Posterior vena cava (tissue), 2 donors: Measurements from ENCODE around the gene PSMD13. TPM values are rescaled to one million over a fixed set of nuclear protein-coding genes. Genes with fewer than 3 reads are reported as not detected.
"Not testable (repeated sequence)": the region's sequence is repeated elsewhere in the genome, so short reads cannot be mapped to it uniquely, and the experiment has no call there.

Experiments
- DNase-seq: peaks from one replicate; pipeline ENCODE4 v3.0.0-alpha.2; 2020; ENCODE audit warnings: low spot score
- intact Hi-C, 2 donors: fragments of 100-400 bp; cut with DNase I; formaldehyde crosslinking; loops; one replicate each; pipeline versions ENCODE4 v1.14.1 to v1.14.2; 2022 to 2023
- total RNA-seq, 2 donors: library from RNA; stranded (reverse); fragmentation: NEBNext Ultra II Directional; extraction: Animal tissue kit (Norgen Biotek cat#: 25700); gene quantifications; one replicate each; pipeline ENCODE4 v1.2.1, GENCODE V29; 2021
- donor health status: DM: yes; HTN: yes; CAD: no.
- donor health status: DM: yes; HTN: yes; CAD: no.

Gene PSMD13
- total RNA-seq, 2 donors from 2014 or later: 83.2 to 89.6 TPM

GRCh38 chr11:232783-233565 lies 3.8 kb upstream of the PSMD13 start:
- intact Hi-C loops: no loop called here
- no peak for DNase-seq

- intact Hi-C loops: loop anchor here in 1 of 2 donors (5.0 kb wide), 1 partner anchor 52 kb away; the partner anchor contains the start of gene PGGHG
- DNase-seq: no peak
Observed at GRCh38 chr11:235180-235579, 1.6 kb upstream of the PSMD13 start.

- intact Hi-C loops: loop anchor here in 1 of 2 donors (5.0 kb wide), 1 partner anchor 52 kb away; the partner anchor contains the start of gene PGGHG
Observed at GRCh38 chr11:235609-235996, 1.2 kb upstream of the PSMD13 start.

GRCh38 chr11:235997-236773 lies 591 bp upstream of the PSMD13 start, which contains the start of gene SIRT3:
SIRT3 (minus strand) TSS chr11:236342; CDS start chr11:236328, 14 bp downstream.
- peak; percentile 95 for DNase-seq
- intact Hi-C loops: loop anchor here in 1 of 2 donors (5.0 kb wide), 1 partner anchor 51 kb away; the partner anchor contains the start of gene PGGHG

More at GRCh38 chr11:235609-235996, 1.2 kb upstream of the PSMD13 start:
- no peak for DNase-seq

GRCh38 chr11:238346-238745 lies 1.6 kb downstream of the PSMD13 start:
- intact Hi-C loops: loop anchor here in 1 of 2 donors (5.0 kb wide), 1 partner anchor 49 kb away; the partner anchor contains the start of gene PGGHG
- DNase-seq: not testable (repeated sequence)

- no peak for DNase-seq
- intact Hi-C loops: no loop called here
Observed at GRCh38 chr11:240315-240714, 3.5 kb downstream of the PSMD13 start.

- no peak for DNase-seq
- intact Hi-C loops: no loop called here
Observed at GRCh38 chr11:241634-242033, 4.9 kb downstream of the PSMD13 start.

- no peak for DNase-seq
- intact Hi-C loops: no loop called here
Observed at GRCh38 chr11:244376-244775, 7.6 kb downstream of the PSMD13 start.

- no peak for DNase-seq
- intact Hi-C loops: no loop called here
Observed at GRCh38 chr11:249062-249461, 12.3 kb downstream of the PSMD13 start.

GRCh38 chr11:250274-250673 lies 13.5 kb downstream of the PSMD13 start:
- intact Hi-C loops: no loop called here
- no peak for DNase-seq

GRCh38 chr11:250740-251299 lies 14.0 kb downstream of the PSMD13 start:
- intact Hi-C loops: no loop called here
- peak; percentile 89 for DNase-seq

- no peak for DNase-seq
- intact Hi-C loops: no loop called here
Observed at GRCh38 chr11:251550-251949, 14.8 kb downstream of the PSMD13 start.

GRCh38 chr11:252666-253065 lies 15.9 kb downstream of the PSMD13 start:
- intact Hi-C loops: no loop called here
- DNase-seq: no peak

GRCh38 chr11:253160-253885 lies 16.5 kb downstream of the PSMD13 start:
- intact Hi-C loops: no loop called here
- DNase-seq: no peak

GRCh38 chr11:253886-254270 lies 17.1 kb downstream of the PSMD13 start:
- intact Hi-C loops: no loop called here
- DNase-seq: no peak

- no peak for DNase-seq
- intact Hi-C loops: no loop called here
Observed at GRCh38 chr11:255176-255575, 18.4 kb downstream of the PSMD13 start.

GRCh38 chr11:255816-256215 lies 19.0 kb downstream of the PSMD13 start:
- intact Hi-C loops: no loop called here
- DNase-seq: no peak

GRCh38 chr11:256952-257737 lies 20.4 kb downstream of the PSMD13 start:
- intact Hi-C loops: no loop called here
- DNase-seq: no peak
